H1 (cell line): ENCODE results near the gene BCAP31.
A peak's percentile ranks its signal among the peaks of the same experiment; 100 is the strongest.

Source experiments
- CBX8 ChIP-seq: fragments of 300-800, 300-1000 bp; sonication (generic); IDR thresholded peaks from 2 replicates; pipeline ENCODE4 v1.7.1; 2016; ENCODE audit warnings: low read depth, low read length, borderline replicate concordance
- CHD2 ChIP-seq: IDR thresholded peaks from 2 replicates; pipeline ENCODE4 v1.6.1; 2012; ENCODE audit warnings: low read length, improper control_type of control experiment
- CTCF ChIP-seq, 3 experiments: IDR thresholded peaks; 1 replicate in 2 of 3; 2 replicates in 1 of 3; pipeline versions ENCODE4 v1.5.1 to v1.6.1; 2011; ENCODE audit warnings: low read length in 3 of 3, mild to moderate bottlenecking in 3 of 3, inconsistent platforms in 2 of 3, low read depth in 1 of 3, moderate library complexity in 1 of 3; ENCODE audit not compliant: insufficient read depth in 1 of 3; ENCODE audit errors: control extremely low read depth in 1 of 3
- NANOG ChIP-seq: IDR thresholded peaks from 2 replicates; pipeline ENCODE4 v1.6.1; 2011; ENCODE audit warnings: low read length, low read depth, mild to moderate bottlenecking, inconsistent platforms; ENCODE audit not compliant: insufficient read depth, poor library complexity, severe bottlenecking
- POLR2A ChIP-seq, 2 experiments: IDR thresholded peaks; 1 replicate in 1 of 2; 2 replicates in 1 of 2; pipeline ENCODE4 v1.6.1; 2011; ENCODE audit warnings: low read depth in 2 of 2, low read length in 2 of 2, mild to moderate bottlenecking in 2 of 2; ENCODE audit errors: control extremely low read depth in 1 of 2
- SIN3A ChIP-seq, 2 experiments: IDR thresholded peaks in 1 of 2; conservative IDR thresholded peaks in 1 of 2; 2 replicates each; pipeline ENCODE4 v1.6.1; 2011 to 2012; ENCODE audit warnings: low read length in 2 of 2, improper control_type of control experiment in 1 of 2, low read depth in 1 of 2, mild to moderate bottlenecking in 1 of 2

- TF ChIP-seq CHD2, result no peak
- no peak for TF ChIP-seq POLR2A (IDR thresholded peaks at IDR 0.05; ENCODE audit: control extremely low read depth in 1 of 2, low read depth in 2 of 2, low read length in 2 of 2)
- TF ChIP-seq CTCF (IDR thresholded peaks at IDR 0.05; ENCODE audit: control extremely low read depth in 1 of 3, insufficient read depth in 1 of 3, low read depth in 1 of 3, low read length in 3 of 3), result peak in 2 of 3 experiments; percentile 58 to 60; a peak in 3 of 4 replicates
- no peak for TF ChIP-seq NANOG
- no peak for TF ChIP-seq SIN3A (conservative IDR thresholded peaks at IDR 0.05 in 1 of 2, IDR thresholded peaks at IDR 0.05 in 1 of 2; ENCODE audit: low read depth in 1 of 2, low read length in 2 of 2)
- no peak for TF ChIP-seq CBX8
These were observed 54.9 kb downstream of the BCAP31 start for GRCh38 chrX:153669174-153669890.
